Left lung (tissue), 10 donors: ENCODE results near the gene FSTL1. TPM values are rescaled to one million over a fixed set of nuclear protein-coding genes. Genes with fewer than 3 reads are reported as not detected.
A peak's percentile ranks its signal among the peaks of the same experiment; 100 is the strongest.

Source experiments
- ATAC-seq: fragments of 200-7000 bp; cut with Tn5 transposase; one replicate; pipeline ENCODE4 v1.9.1; 2020; ENCODE audit warnings: moderate library complexity
- DNase-seq, 4 donors: peaks; one replicate each; pipeline ENCODE4 v3.0.0-alpha.2; 2013 to 2020
- H3K27ac ChIP-seq, 2 donors: fragments of 200-600 bp; sonication (generic) in 1 of 2; one replicate each; pipeline versions ENCODE4 v1.5.0 to v1.8.0; 2020 to 2021
- H3K27me3 ChIP-seq, 2 donors: fragments of 200-600 bp; sonication (generic) in 1 of 2; one replicate each; pipeline versions ENCODE4 v1.5.0 to v1.8.0; 2020 to 2021
- H3K36me3 ChIP-seq, 2 donors: fragments of 200-600 bp; sonication (generic) in 1 of 2; one replicate each; pipeline versions ENCODE4 v1.5.0 to v1.8.0; 2020 to 2021
- H3K4me1 ChIP-seq, 2 donors: fragments of 200-600 bp; one replicate each; pipeline ENCODE4 v1.8.0; 2021
- H3K4me3 ChIP-seq, 2 donors: fragments of 200-600 bp; sonication (generic) in 1 of 2; one replicate each; pipeline versions ENCODE4 v1.5.0 to v1.8.0; 2020 to 2021; ENCODE audit warnings: mild to moderate bottlenecking in 1 of 2
- H3K9me3 ChIP-seq, 2 donors: fragments of 200-600 bp; sonication (generic) in 1 of 2; one replicate each; pipeline versions ENCODE4 v1.5.0 to v1.8.0; 2020 to 2021
- intact Hi-C, 2 donors: fragments of 100-400 bp; cut with DNase I; formaldehyde crosslinking; loops; one replicate each; pipeline versions ENCODE4 v1.11.2 to v1.14.2; 2022
- polyA plus RNA-seq, 6 donors: library from polyadenylated mRNA; unstranded; fragments of 120-200 nt; gene quantifications; one replicate each; pipeline ENCODE4 v1.2.1, GENCODE V29; 2013; ENCODE audit not compliant: insufficient read length in 6 of 6
- total RNA-seq, 2 donors: library from RNA; stranded (reverse); fragmentation: NEBNext Ultra II Directional; extraction: Animal tissue kit (Norgen Biotek cat#: 25700); gene quantifications; one replicate each; pipeline ENCODE4 v1.2.1, GENCODE V29; 2021
- TF ChIP-seq, protein P1 (sequence below), 2 donors: fragments of 200-600 bp; sonication (generic) in 1 of 2; IDR thresholded peaks; one replicate each; pipeline versions ENCODE4 v1.5.0 to v1.8.0; 2021; ENCODE audit warnings: antibody characterized with exemption in 2 of 2
- donor health status: DM: no; HTN: yes; CAD: no.
- donor health status: DM: no; HTN: no; CAD: no.

FSTL1 gene
- total and polyA plus RNA-seq, 8 donors, result 265 to 564 (median 527) TPM

GRCh38 chr3:120353463-120353862 lies 97.3 kb downstream of the FSTL1 start:
- H3K27ac ChIP-seq, result no peak overlapping the region
- H3K9me3 ChIP-seq, result no peaks in the 10 kb centered on the region
- H3K27me3 ChIP-seq, result no peaks in the 10 kb centered on the region
- no peak overlapping the region for H3K4me3 ChIP-seq
- no peaks in the 10 kb centered on the region for H3K36me3 ChIP-seq
- no peak for ATAC-seq
- TF ChIP-seq, protein P1, sequence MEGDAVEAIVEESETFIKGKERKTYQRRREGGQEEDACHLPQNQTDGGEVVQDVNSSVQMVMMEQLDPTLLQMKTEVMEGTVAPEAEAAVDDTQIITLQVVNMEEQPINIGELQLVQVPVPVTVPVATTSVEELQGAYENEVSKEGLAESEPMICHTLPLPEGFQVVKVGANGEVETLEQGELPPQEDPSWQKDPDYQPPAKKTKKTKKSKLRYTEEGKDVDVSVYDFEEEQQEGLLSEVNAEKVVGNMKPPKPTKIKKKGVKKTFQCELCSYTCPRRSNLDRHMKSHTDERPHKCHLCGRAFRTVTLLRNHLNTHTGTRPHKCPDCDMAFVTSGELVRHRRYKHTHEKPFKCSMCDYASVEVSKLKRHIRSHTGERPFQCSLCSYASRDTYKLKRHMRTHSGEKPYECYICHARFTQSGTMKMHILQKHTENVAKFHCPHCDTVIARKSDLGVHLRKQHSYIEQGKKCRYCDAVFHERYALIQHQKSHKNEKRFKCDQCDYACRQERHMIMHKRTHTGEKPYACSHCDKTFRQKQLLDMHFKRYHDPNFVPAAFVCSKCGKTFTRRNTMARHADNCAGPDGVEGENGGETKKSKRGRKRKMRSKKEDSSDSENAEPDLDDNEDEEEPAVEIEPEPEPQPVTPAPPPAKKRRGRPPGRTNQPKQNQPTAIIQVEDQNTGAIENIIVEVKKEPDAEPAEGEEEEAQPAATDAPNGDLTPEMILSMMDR (IDR thresholded peaks at IDR 0.05), result no peak
- intact Hi-C loops, result no loop called here
- DNase-seq, result no peak
- peaks cover 5 to 13% of the 10 kb centered on the region in 2 donors for H3K4me1 ChIP-seq

GRCh38 chr3:120352017-120352416 lies 98.8 kb downstream of the FSTL1 start:
- Histone ChIP-seq H3K36me3 (no peaks in the 10 kb centered on the region), H3K9me3 (no peaks in the 10 kb centered on the region), H3K4me1 (peaks cover 13 to 23% of the 10 kb centered on the region in 2 donors), H3K27ac (no peak overlapping the region), H3K4me3 (no peak overlapping the region), H3K27me3 (no peaks in the 10 kb centered on the region)
- intact Hi-C loops, result no loop called here
- TF ChIP-seq, protein P1 (IDR thresholded peaks at IDR 0.05), result no peak
- ATAC-seq (no peak), DNase-seq (no peak)

GRCh38 chr3:120350401-120350941 lies 100.3 kb downstream of the FSTL1 start:
- Histone ChIP-seq H3K27ac (peak overlapping the region; percentile 90 to 94), H3K27me3 (no peaks in the 10 kb centered on the region), H3K9me3 (no peaks in the 10 kb centered on the region), H3K36me3 (no peaks in the 10 kb centered on the region), H3K4me1 (peaks cover 13 to 36% of the 10 kb centered on the region in 2 donors), H3K4me3 (peak overlapping the region in 1 of 2 donors; percentile 78)
- TF ChIP-seq, protein P1 (IDR thresholded peaks at IDR 0.05), result no peak
- ATAC-seq (peak; percentile 34), DNase-seq (peak in 3 of 4 donors; percentile 20 to 49 (median 36))
- intact Hi-C loops, result no loop called here

GRCh38 chr3:120349855-120350125 lies 101.0 kb downstream of the FSTL1 start:
- Histone ChIP-seq H3K9me3 (no peaks in the 10 kb centered on the region), H3K27me3 (no peaks in the 10 kb centered on the region), H3K36me3 (no peaks in the 10 kb centered on the region), H3K4me3 (peak overlapping the region; percentile 78 to 87), H3K4me1 (peaks cover 13 to 42% of the 10 kb centered on the region in 2 donors), H3K27ac (peak overlapping the region; percentile 90 to 94)
- TF ChIP-seq, protein P1 (IDR thresholded peaks at IDR 0.05), result no peak
- intact Hi-C loops, result no loop called here
- DNase-seq, result no peak
- peak; percentile 0 for ATAC-seq

GRCh38 chr3:120348991-120349854 lies 101.6 kb downstream of the FSTL1 start, which contains the start of gene LRRC58:
Gene LRRC58, minus strand, starts transcription at chr3:120349354. Its CDS starts 111 bp downstream, at chr3:120349243.
- Histone ChIP-seq H3K4me1 (peaks cover 13 to 48% of the 10 kb centered on the region in 2 donors), H3K4me3 (peak within 1 kb of the TSS; percentile 78 to 87), H3K27ac (peak within 1 kb of the TSS; percentile 90 to 94), H3K36me3 (no peaks in the 10 kb centered on the region), H3K9me3 (no peaks in the 10 kb centered on the region), H3K27me3 (no peaks in the 10 kb centered on the region)
- ATAC-seq (peak; percentile 95), DNase-seq (peak; percentile 91 to 97 (median 96))
- TF ChIP-seq, protein P1 (IDR thresholded peaks at IDR 0.05), result no peak
- intact Hi-C loops, result no loop called here
